ENCODE results near the gene ARHGAP19. TPM values are rescaled to one million over a fixed set of nuclear protein-coding genes. Genes with fewer than 3 reads are reported as not detected.
A peak's percentile ranks its signal among the peaks of the same experiment; 100 is the strongest.

Gene ARHGAP19
- total and polyA plus RNA-seq, 9 of the 15 experiments (the other 6 are each of a cell fraction or from before 2014, with no cell fraction given): 14.8 to 49.5 (median 26.8) TPM

GRCh38 chr10:97312897-97313296, 20.5 kb upstream of the ARHGAP19 start (continued):
- TF ChIP-seq YY1 (IDR thresholded peaks at IDR 0.05; ENCODE audit: borderline replicate concordance in 1 of 3, control insufficient read depth in 1 of 3, extremely low read depth in 1 of 3, insufficient read depth in 3 of 3, insufficient read length in 1 of 3, insufficient replicate concordance in 2 of 3, low read depth in 1 of 3, low read length in 2 of 3) (peak in 1 of 3 experiments; percentile 60), ZNF584 (CRISPR knock-in tag; IDR thresholded peaks at IDR 0.05; ENCODE audit: low read depth) (no peak), TAL1 (IDR thresholded peaks at IDR 0.05) (peak; percentile 59), RFX1 (IDR thresholded peaks at IDR 0.05) (no peak), MAFF (IDR thresholded peaks at IDR 0.05; ENCODE audit: low read length) (peak; percentile 66), ZNF518B (CRISPR knock-in tag; IDR thresholded peaks at IDR 0.05) (no peak), SIX5 (IDR thresholded peaks at IDR 0.05; ENCODE audit: borderline replicate concordance in 1 of 2, insufficient read depth in 1 of 2, low read depth in 1 of 2, low read length in 2 of 2) (no peak), ZBTB9 (CRISPR knock-in tag; IDR thresholded peaks at IDR 0.05) (no peak), HOXB6 (CRISPR knock-in tag; IDR thresholded peaks at IDR 0.05; ENCODE audit: borderline replicate concordance) (no peak), ZNF780A (CRISPR knock-in tag; IDR thresholded peaks at IDR 0.05) (no peak), FOXO4 (CRISPR knock-in tag; IDR thresholded peaks at IDR 0.05) (no peak), MAFG (tag; conservative IDR thresholded peaks at IDR 0.05) (peak; percentile 69), ZNF76 (CRISPR knock-in tag; IDR thresholded peaks at IDR 0.05; ENCODE audit: borderline replicate concordance) (no peak), NBN (IDR thresholded peaks at IDR 0.05; ENCODE audit: low read depth) (0 out of 2 replicates have a peak, but pooled peaks have one; percentile 46), PPARD (CRISPR knock-in tag; IDR thresholded peaks at IDR 0.05) (no peak), TGIF2 (CRISPR knock-in tag; IDR thresholded peaks at IDR 0.05) (no peak), CBFA2T3 (IDR thresholded peaks at IDR 0.05) (peak; percentile 88), EP300 (IDR thresholded peaks at IDR 0.05; ENCODE audit: low read length) (peak; percentile 73; the same call in 1 of the 2 replicates), TAF7 (tag; IDR thresholded peaks at IDR 0.05) (no peak), SIRT6 (IDR thresholded peaks at IDR 0.05; ENCODE audit: low read depth, low read length) (no peak), ELK3 (CRISPR knock-in tag; IDR thresholded peaks at IDR 0.05) (no peak)

Measured in K562 (cell line).